ENCODE data around the gene TINAGL1.
"Not testable (repeated sequence)": the region's sequence is repeated elsewhere in the genome, so short reads cannot be mapped to it uniquely, and the experiment has no call there.

Gene TINAGL1

GRCh38 chr1:31585736-31586365 is 9.5 kb downstream of the TINAGL1 start:
- H3K4me3 ChIP-seq (ENCODE audit: insufficient read depth, low read length, poor library complexity, severe bottlenecking): no peak overlapping the region
- no peak overlapping the region for H3K9ac ChIP-seq (ENCODE audit: low read length)
- H3K9me2 ChIP-seq (replicated peaks; ENCODE audit: insufficient read depth, low read length): no peaks in the 10 kb centered on the region
- no peaks in the 10 kb centered on the region for H3F3A ChIP-seq (ENCODE audit: insufficient read depth)
- no peak overlapping the region for H2AFZ ChIP-seq (ENCODE audit: low read depth, low read length, severe bottlenecking)
- H3K36me3 ChIP-seq (ENCODE audit: low read length): no peaks in the 10 kb centered on the region
- no peaks in the 10 kb centered on the region for H3K9me3 ChIP-seq (ENCODE audit: insufficient read depth, low read length)
- no peaks in the 10 kb centered on the region for H3K79me2 ChIP-seq (ENCODE audit: insufficient read depth, low read length)
- H4K20me1 ChIP-seq (ENCODE audit: low read depth, low read length): no peaks in the 10 kb centered on the region
- no peak for TF ChIP-seq CTCF (IDR thresholded peaks at IDR 0.05; ENCODE audit: insufficient read depth, low read length, poor library complexity, severe bottlenecking)
- no peak for TF ChIP-seq EZH2phosphoT487 (conservative IDR thresholded peaks at IDR 0.05; ENCODE audit: low read length)
- H3K27ac ChIP-seq (ENCODE audit: low read depth, low read length): no peak overlapping the region
- no peak overlapping the region for H3K4me2 ChIP-seq (ENCODE audit: low read depth, low read length, poor library complexity, severe bottlenecking)
- H3K27me3 ChIP-seq (ENCODE audit: low read length): no peaks in the 10 kb centered on the region

GRCh38 chr1:31586376-31587327 is 10.3 kb downstream of the TINAGL1 start:
- H2AFZ ChIP-seq (ENCODE audit: low read depth, low read length, severe bottlenecking): no peak overlapping the region
- no peak overlapping the region for H3K4me3 ChIP-seq (ENCODE audit: insufficient read depth, low read length, poor library complexity, severe bottlenecking)
- TF ChIP-seq EZH2phosphoT487 (conservative IDR thresholded peaks at IDR 0.05; ENCODE audit: low read length) (no peak), CTCF (IDR thresholded peaks at IDR 0.05; ENCODE audit: insufficient read depth, low read length, poor library complexity, severe bottlenecking) (no peak)

GRCh38 chr1:31587328-31587699 is 11.0 kb downstream of the TINAGL1 start:
- not testable (repeated sequence) for H3F3A ChIP-seq (ENCODE audit: insufficient read depth); H3K4me3 ChIP-seq (ENCODE audit: insufficient read depth, low read length, poor library complexity, severe bottlenecking); H3K27ac ChIP-seq (ENCODE audit: low read depth, low read length); H3K9ac ChIP-seq (ENCODE audit: low read length); H4K20me1 ChIP-seq (ENCODE audit: low read depth, low read length); H3K9me2 ChIP-seq (replicated peaks; ENCODE audit: insufficient read depth, low read length); H3K9me3 ChIP-seq (ENCODE audit: insufficient read depth, low read length); H3K27me3 ChIP-seq (ENCODE audit: low read length); H2AFZ ChIP-seq (ENCODE audit: low read depth, low read length, severe bottlenecking); H3K4me2 ChIP-seq (ENCODE audit: low read depth, low read length, poor library complexity, severe bottlenecking); H3K79me2 ChIP-seq (ENCODE audit: insufficient read depth, low read length); H3K36me3 ChIP-seq (ENCODE audit: low read length)

More at GRCh38 chr1:31586376-31587327, 10.3 kb downstream of the TINAGL1 start:
- no peak overlapping the region for H3K4me2 ChIP-seq (ENCODE audit: low read depth, low read length, poor library complexity, severe bottlenecking)
- no peaks in the 10 kb centered on the region for H3K27me3 ChIP-seq (ENCODE audit: low read length)
- no peak overlapping the region for H3K27ac ChIP-seq (ENCODE audit: low read depth, low read length)
- no peaks in the 10 kb centered on the region for H4K20me1 ChIP-seq (ENCODE audit: low read depth, low read length)
- H3K79me2 ChIP-seq (ENCODE audit: insufficient read depth, low read length): no peaks in the 10 kb centered on the region
- H3K9me3 ChIP-seq (ENCODE audit: insufficient read depth, low read length): no peaks in the 10 kb centered on the region
- H3K36me3 ChIP-seq (ENCODE audit: low read length): no peaks in the 10 kb centered on the region
- no peaks in the 10 kb centered on the region for H3F3A ChIP-seq (ENCODE audit: insufficient read depth)
- H3K9ac ChIP-seq (ENCODE audit: low read length): no peak overlapping the region
- H3K9me2 ChIP-seq (replicated peaks; ENCODE audit: insufficient read depth, low read length): no peaks in the 10 kb centered on the region
